B cell (primary cell): Measurements from ENCODE around the gene CPA4. TPM values are rescaled to one million over a fixed set of nuclear protein-coding genes. Genes with fewer than 3 reads are reported as not detected.
"Not testable (repeated sequence)": the region's sequence is repeated elsewhere in the genome, so short reads cannot be mapped to it uniquely, and the experiment has no call there.

Experiments used
- ATAC-seq: fragments of 200-7000 bp; cut with Tn5 transposase; one replicate; pipeline ENCODE4 v1.10.0; 2021; ENCODE audit warnings: low read depth, mild to moderate bottlenecking, moderate number of reproducible peaks, moderate library complexity
- CTCF ChIA-PET: fragments of 350-600 bp; sonication (Branson Sonifier 250); formaldehyde crosslinking; loops from one replicate; lab custom pipeline; 2021; ENCODE audit warnings: antibody characterized with exemption, inconsistent platforms; lab: Charles Lee
- POLR2A ChIA-PET: fragments of 350-600 bp; sonication (Branson Sonifier 250); formaldehyde crosslinking; loops from one replicate; lab custom pipeline; 2021; ENCODE audit warnings: antibody characterized with exemption; lab: Charles Lee
- DNase-seq: peaks from one replicate; pipeline ENCODE4 v3.0.0; 2013
- H2AFZ ChIP-seq: 2 replicates; pipeline ENCODE4 v1.6.1; 2012; ENCODE audit warnings: mild to moderate bottlenecking, low read depth, low read length; ENCODE audit not compliant: insufficient read depth, poor library complexity, severe bottlenecking
- H3K27ac ChIP-seq, 2 donors: 1 replicate in 1 of 2; 2 replicates in 1 of 2; pipeline ENCODE4 v1.5.1; 2012 to 2013; ENCODE audit warnings: low read length in 2 of 2, mild to moderate bottlenecking in 2 of 2, moderate library complexity in 1 of 2
- H3K27me3 ChIP-seq, 4 experiments: fragments of 200-600 bp in 1 of 4; sonication (generic) in 1 of 4; replicated peaks in 1 of 4; 1 replicate in 2 of 4; 2 replicates in 2 of 4; pipeline versions ENCODE4 v1.6.1 to v1.7.0; 2013 to 2016; ENCODE audit warnings: low read length in 3 of 4, mild to moderate bottlenecking in 2 of 4, mixed read lengths in 1 of 4, moderate library complexity in 1 of 4; ENCODE audit not compliant: insufficient read depth in 4 of 4, control insufficient read depth in 3 of 4; ENCODE audit errors: control extremely low read depth in 1 of 4
- H3K36me3 ChIP-seq, 2 experiments: replicated peaks in 1 of 2; 1 replicate in 1 of 2; 2 replicates in 1 of 2; pipeline versions ENCODE4 v1.6.1 to v1.7.1; 2013; ENCODE audit warnings: low read length in 1 of 2; ENCODE audit not compliant: insufficient read depth in 2 of 2, control insufficient read depth in 1 of 2; ENCODE audit errors: control extremely low read depth in 1 of 2, extremely low read depth in 1 of 2
- H3K4me1 ChIP-seq, 2 donors: fragments of 200-600 bp in 1 of 2; sonication (generic) in 1 of 2; 1 replicate in 1 of 2; 2 replicates in 1 of 2; pipeline versions ENCODE4 v1.5.1 to v1.6.1; 2013 to 2017; ENCODE audit warnings: low read length in 2 of 2; ENCODE audit not compliant: control insufficient read depth in 2 of 2, insufficient read depth in 2 of 2
- H3K4me2 ChIP-seq: replicated peaks from 2 replicates; pipeline ENCODE3; 2012; ENCODE audit warnings: mild to moderate bottlenecking, low read depth, low read length; ENCODE audit not compliant: poor library complexity, severe bottlenecking
- H3K4me3 ChIP-seq, 5 experiments: fragments of 200-600 bp in 1 of 5; sonication (generic) in 1 of 5; 1 replicate in 3 of 5; 2 replicates in 2 of 5; pipeline versions ENCODE4 v1.5.1 to v1.7.0; 2011 to 2016; ENCODE audit warnings: low read length in 4 of 5, mild to moderate bottlenecking in 4 of 5, low read depth in 2 of 5, control low read depth in 1 of 5, moderate library complexity in 1 of 5; ENCODE audit not compliant: insufficient read depth in 1 of 5; ENCODE audit errors: control extremely low read depth in 1 of 5, extremely low read depth in 1 of 5
- H3K79me2 ChIP-seq: fragments of 200-600 bp; sonication (generic); one replicate; pipeline ENCODE4 v1.6.0; 2016; ENCODE audit warnings: low read length; ENCODE audit not compliant: control insufficient read depth, insufficient read depth
- H3K9ac ChIP-seq: fragments of 200-600 bp; sonication (generic); 2 replicates; pipeline ENCODE4 v1.6.1; 2017; ENCODE audit warnings: mild to moderate bottlenecking, low read length, moderate library complexity
- H3K9me3 ChIP-seq, 3 donors: one replicate each; pipeline versions ENCODE4 v1.6.1 to v1.7.1; 2013; ENCODE audit warnings: low read length in 2 of 3; ENCODE audit not compliant: control insufficient read depth in 2 of 3, insufficient read depth in 1 of 3; ENCODE audit errors: control extremely low read depth in 1 of 3
- H4K20me1 ChIP-seq: 2 replicates; pipeline ENCODE4 v1.6.0; 2012; ENCODE audit warnings: mild to moderate bottlenecking, low read length; ENCODE audit not compliant: insufficient read depth, control insufficient read depth, poor library complexity, severe bottlenecking
- H3K27ac Mint-ChIP-seq: one replicate; pipeline ENCODE4 v1.8.0; 2021; ENCODE audit warnings: mixed read lengths
- H3K27me3 Mint-ChIP-seq: one replicate; pipeline ENCODE4 v1.8.0; 2021; ENCODE audit warnings: mixed read lengths
- H3K4me1 Mint-ChIP-seq: one replicate; pipeline ENCODE4 v1.8.0; 2021; ENCODE audit warnings: mixed read lengths
- H3K4me3 Mint-ChIP-seq: one replicate; pipeline ENCODE4 v1.8.0; 2021; ENCODE audit warnings: mixed read lengths
- H3K9me3 Mint-ChIP-seq: one replicate; pipeline ENCODE4 v1.8.0; 2022; ENCODE audit warnings: mixed read lengths; ENCODE audit not compliant: insufficient read depth
- WGBS: methylation state at CpG from one replicate; pipeline ENCODE4 v1.1.5; 2013; ENCODE audit warnings: missing lambda C conversion rate; ENCODE audit not compliant: insufficient coverage; 5-methylcytosine and 5-hydroxymethylcytosine counted together
- intact Hi-C: fragments of 100-400 bp; cut with micrococcal nuclease; formaldehyde crosslinking; loops from one replicate; pipeline ENCODE4 v1.10.0; 2022
- polyA plus RNA-seq: library from polyadenylated mRNA; depleted of rRNA; stranded (reverse); fragments of >200 nt; gene quantifications from 2 replicates; pipeline ENCODE4 v1.2.3, GENCODE V29; 2012
- total RNA-seq, 2 donors: library from RNA; stranded (reverse); fragments of 120-200 nt in 1 of 2; gene quantifications; 1 replicate in 1 of 2; 2 replicates in 1 of 2; pipeline versions ENCODE4 v1.2.3 to v1.2.4, GENCODE V29; 2013 to 2022

Gene CPA4
- total and polyA plus RNA-seq, 2 donors (not counting 1 experiment from before 2014, with no cell fraction given), result not detected

DNA sequence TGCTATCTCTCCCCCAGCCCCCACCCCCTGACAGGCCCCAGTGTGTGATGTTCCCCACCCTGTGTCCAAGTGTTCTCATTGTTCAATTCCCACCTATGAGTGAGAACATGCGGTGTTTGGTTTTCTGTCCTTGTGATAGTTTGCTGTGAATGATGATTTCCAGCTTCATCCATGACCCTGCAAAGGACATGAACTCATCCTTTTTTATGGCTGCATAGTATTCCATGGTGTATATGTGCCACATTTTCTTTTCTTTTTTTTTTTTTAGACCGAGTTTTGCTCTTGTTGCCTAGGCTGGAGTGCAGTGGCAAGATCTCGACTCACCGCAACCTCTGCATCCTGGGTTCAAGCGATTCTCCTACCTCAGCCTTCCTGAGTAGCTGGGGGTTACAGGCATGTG lies 44.1 kb upstream of the CPA4 start:
- H3K79me2 ChIP-seq, H3K9me3 Mint-ChIP-seq, H2AFZ ChIP-seq, H3K4me1 Mint-ChIP-seq, intact Hi-C loops, H3K4me3 Mint-ChIP-seq, CTCF ChIA-PET, H3K27me3 ChIP-seq, H3K4me3 ChIP-seq, H3K9ac ChIP-seq, H3K27ac ChIP-seq, POLR2A ChIA-PET, H3K36me3 ChIP-seq, H3K9me3 ChIP-seq, H3K4me1 ChIP-seq, H3K27ac Mint-ChIP-seq, ATAC-seq, DNase-seq, H4K20me1 ChIP-seq, H3K4me2 ChIP-seq: not testable (repeated sequence)
- WGBS, result 100% methylated on average over 2 of the region's 5 CpGs
- peaks cover 12% of the 10 kb centered on the region for H3K27me3 Mint-ChIP-seq

DNA sequence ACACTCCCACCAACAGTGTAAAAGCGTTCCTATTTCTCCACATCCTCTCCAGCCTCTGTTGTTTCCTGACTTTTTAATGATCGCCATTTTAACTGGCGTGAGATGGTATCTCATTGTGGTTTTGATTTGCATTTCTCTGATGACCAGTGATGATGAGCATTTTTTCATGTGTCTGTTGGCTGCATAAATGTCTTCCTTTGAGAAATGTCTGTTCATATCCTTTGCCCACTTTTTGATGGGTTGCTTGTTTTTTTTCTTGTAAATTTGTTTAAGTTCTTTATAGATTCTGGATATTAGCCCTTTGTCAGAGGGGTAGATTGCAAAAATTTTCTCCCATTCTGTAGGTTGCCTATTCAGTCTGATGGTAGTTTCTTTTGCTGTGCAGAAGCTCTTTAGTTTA lies 43.3 kb upstream of the CPA4 start:
- CTCF ChIA-PET, H3K9ac ChIP-seq, H2AFZ ChIP-seq, intact Hi-C loops, ATAC-seq, DNase-seq, H3K27ac Mint-ChIP-seq, H3K4me3 ChIP-seq, H3K27me3 ChIP-seq, H3K27ac ChIP-seq, H3K4me2 ChIP-seq, POLR2A ChIA-PET, H3K4me1 ChIP-seq, H4K20me1 ChIP-seq, H3K36me3 ChIP-seq, H3K9me3 Mint-ChIP-seq, H3K4me3 Mint-ChIP-seq, H3K79me2 ChIP-seq, H3K4me1 Mint-ChIP-seq: not testable (repeated sequence)
- no CpG with 5 or more reads among the region's 3 CpGs for WGBS
- peaks cover 11% of the 10 kb centered on the region for H3K27me3 Mint-ChIP-seq
- peaks cover 0 to 16% (median 0%) of the 10 kb centered on the region in 3 donors for H3K9me3 ChIP-seq
